AG09309 (cell line): ENCODE measurements around the gene GSX2.

Experiments used
- DNase-seq: peaks from one replicate; pipeline ENCODE4 v3.0.0-alpha.2; 2010; ENCODE audit warnings: low read depth
- H3K4me3 ChIP-seq: 2 replicates; pipeline ENCODE4 v1.5.1; 2011; ENCODE audit warnings: mild to moderate bottlenecking, low read depth, low read length, moderate library complexity; ENCODE audit not compliant: control insufficient read depth
- CTCF ChIP-seq: IDR thresholded peaks from 2 replicates; pipeline ENCODE4 v1.5.1; 2011; ENCODE audit warnings: mild to moderate bottlenecking, low read depth, low read length, inconsistent platforms; ENCODE audit not compliant: insufficient read depth, control insufficient read depth; ENCODE audit errors: missing control alignments

The GSX2 gene

GRCh38 chr4:54074381-54074780, 25.6 kb upstream of the GSX2 start:
- no peak overlapping the region for H3K4me3 ChIP-seq
- TF ChIP-seq CTCF = no peak
- no peak for DNase-seq

- no peak for DNase-seq
- H3K4me3 ChIP-seq = no peak overlapping the region
- no peak for TF ChIP-seq CTCF
Observed at GRCh38 chr4:54076673-54077072, 23.3 kb upstream of the GSX2 start.

GRCh38 chr4:54077812-54078211, 22.2 kb upstream of the GSX2 start:
- no peak for TF ChIP-seq CTCF
- no peak overlapping the region for H3K4me3 ChIP-seq
- DNase-seq = no peak

- DNase-seq = peak; percentile 97
- TF ChIP-seq CTCF = no peak
- no peak overlapping the region for H3K4me3 ChIP-seq
Observed at GRCh38 chr4:54082168-54082567, 17.8 kb upstream of the GSX2 start.

GRCh38 chr4:54085284-54085683, 14.7 kb upstream of the GSX2 start:
- TF ChIP-seq CTCF = no peak
- peak; percentile 69 for DNase-seq

GRCh38 chr4:54089875-54090274, 10.1 kb upstream of the GSX2 start:
- DNase-seq = no peak
- no peak for TF ChIP-seq CTCF
- H3K4me3 ChIP-seq = no peak overlapping the region

More at GRCh38 chr4:54085284-54085683, 14.7 kb upstream of the GSX2 start:
- no peak overlapping the region for H3K4me3 ChIP-seq

- no peak for TF ChIP-seq CTCF
- H3K4me3 ChIP-seq = no peak overlapping the region
- DNase-seq = no peak
Observed at GRCh38 chr4:54090404-54090803, 9.6 kb upstream of the GSX2 start.
